Transverse colon (tissue), 4 donors: ENCODE measurements around the gene TOR1AIP1. TPM values are rescaled to one million over a fixed set of nuclear protein-coding genes. Genes with fewer than 3 reads are reported as not detected.

Experiments
- DNase-seq: peaks from one replicate; pipeline ENCODE4 v3.0.0-alpha.2; 2019
- H3K27ac ChIP-seq, 4 donors: fragments of 200-600 bp; sonication (generic); 2 replicates each; pipeline ENCODE4 v1.5.1; 2016 to 2018; ENCODE audit warnings: inconsistent platforms in 4 of 4
- H3K27me3 ChIP-seq: fragments of 200-600 bp; sonication (generic); 2 replicates; pipeline ENCODE4 v1.5.1; 2017; ENCODE audit warnings: inconsistent platforms
- H3K36me3 ChIP-seq, 4 donors: fragments of 200-600 bp; sonication (generic); 2 replicates each; pipeline ENCODE4 v1.5.1; 2017 to 2019; ENCODE audit warnings: inconsistent platforms in 4 of 4
- H3K4me1 ChIP-seq, 4 donors: fragments of 200-600 bp; sonication (generic); 2 replicates each; pipeline ENCODE4 v1.5.1; 2017 to 2020; ENCODE audit warnings: inconsistent platforms in 4 of 4
- H3K4me3 ChIP-seq, 4 donors: fragments of 200-600 bp; sonication (generic); 1 replicate in 1 of 4; 2 replicates in 3 of 4; pipeline versions ENCODE4 v1.5.1 to v1.6.1; 2017 to 2019; ENCODE audit warnings: inconsistent platforms in 4 of 4
- H3K9me3 ChIP-seq, 2 donors: fragments of 200-600 bp; sonication (generic); 2 replicates each; pipeline ENCODE4 v1.5.1; 2017 to 2019; ENCODE audit warnings: inconsistent platforms in 2 of 2
- CTCF ChIP-seq, 5 experiments: fragments of 200-600 bp in 3 of 5; fragments of 450-650 bp in 2 of 5; sonication (generic) in 3 of 5; IDR thresholded peaks; 1 replicate in 2 of 5; 2 replicates in 3 of 5; pipeline ENCODE4 v1.5.1; 2016 to 2017; ENCODE audit warnings: antibody characterized with exemption in 5 of 5, inconsistent platforms in 3 of 5, mild to moderate bottlenecking in 2 of 5, moderate library complexity in 1 of 5
- EP300 ChIP-seq: sonication (generic); formaldehyde crosslinking; IDR thresholded peaks from one replicate; pipeline ENCODE4 v1.6.1; 2017; ENCODE audit warnings: antibody characterized with exemption, low read depth
- POLR2A ChIP-seq: fragments of 450-650 bp; IDR thresholded peaks from one replicate; pipeline ENCODE4 v1.6.1; 2016; ENCODE audit warnings: antibody characterized with exemption, mild to moderate bottlenecking, moderate library complexity
- POLR2AphosphoS5 ChIP-seq, 3 donors: sonication (generic); formaldehyde crosslinking; IDR thresholded peaks; one replicate each; pipeline ENCODE4 v1.6.1; 2016; ENCODE audit warnings: antibody characterized with exemption in 3 of 3
- WGBS, 2 donors: methylation state at CpG; one replicate each; pipeline ENCODE4 v1.1.5; 2018; ENCODE audit warnings: low coverage in 1 of 2; 5-methylcytosine and 5-hydroxymethylcytosine counted together
- in situ Hi-C, 4 donors: fragments of 200-750 bp; cut with MboI; loops; one replicate each; pipeline versions ENCODE4 v1.15.0 to v1.15.1; 2017; ENCODE audit warnings: low sequenced_read_pairs in 3 of 4, low pct_ligation_motif_present in 1 of 4, low pct_unique_long_range_greater_than_20kb in 1 of 4
- intact Hi-C: fragments of 100-400 bp; cut with DNase I; formaldehyde crosslinking; loops from one replicate; pipeline ENCODE4 v1.15.1; 2023; ENCODE audit warnings: low total_unique reads
- total RNA-seq, 4 donors: library from RNA; depleted of rRNA; stranded (reverse); fragments of >200 nt; gene quantifications; one replicate each; pipeline ENCODE4 v1.1.0, GENCODE V29; 2016

TOR1AIP1 gene
- total RNA-seq, 4 donors from 2014 or later: 34.8 to 44.6 (median 41.2) TPM

GRCh38 chr1:179968284-179968993 is 86.4 kb downstream of the TOR1AIP1 start:
- intact Hi-C loops (no loop called here), in situ Hi-C loops (no loop called here)
- Histone ChIP-seq H3K36me3 (no peaks in the 10 kb centered on the region), H3K27me3 (no peaks in the 10 kb centered on the region), H3K27ac (peak overlapping the region; percentile 38 to 72 (median 58)), H3K4me3 (no peak overlapping the region), H3K9me3 (peaks cover 0 to 11% of the 10 kb centered on the region in 2 donors), H3K4me1 (peaks cover 9 to 55% (median 18%) of the 10 kb centered on the region in 4 donors)
- no peak for DNase-seq
- WGBS, 2 donors: 96 to 97% methylated on average over 5 to 6 of the region's 6 CpGs
- TF ChIP-seq POLR2A: no peak
- TF ChIP-seq EP300: no peak
- TF ChIP-seq POLR2AphosphoS5 (IDR thresholded peaks at IDR 0.05): no peak
- TF ChIP-seq CTCF (IDR thresholded peaks at IDR 0.05): no peak

- no peak for DNase-seq
- in situ Hi-C loops (no loop called here), intact Hi-C loops (no loop called here)
- H3K27ac ChIP-seq: peak overlapping the region; percentile 38 to 72 (median 58)
- H3K27me3 ChIP-seq: no peaks in the 10 kb centered on the region
- 69% methylated on average over 8 of the region's 8 CpGs; no CpG with 5 or more reads in 1 of the 2 donors for WGBS, 2 donors
- no peaks in the 10 kb centered on the region for H3K36me3 ChIP-seq
- peaks cover 9 to 49% (median 18%) of the 10 kb centered on the region in 4 donors for H3K4me1 ChIP-seq
- no peak overlapping the region for H3K4me3 ChIP-seq
- H3K9me3 ChIP-seq: peaks cover 0 to 11% of the 10 kb centered on the region in 2 donors
- TF ChIP-seq EP300 (no peak), POLR2AphosphoS5 (IDR thresholded peaks at IDR 0.05) (no peak), POLR2A (no peak), CTCF (IDR thresholded peaks at IDR 0.05) (no peak)
Measured at GRCh38 chr1:179968994-179969919, 87.2 kb downstream of the TOR1AIP1 start.

Other genes starting within 250 kb of the TOR1AIP1 start
- gene FAM163A, start 139.0 kb upstream of the TOR1AIP1 start, total RNA-seq: under 1 TPM in 3 of 4 donors, not detected in 1; 0.14 to 0.60 (median 0.48) TPM
- gene TOR1AIP2, start 4.5 kb upstream of the TOR1AIP1 start, total RNA-seq: 100 to 1,000 TPM in 1 of 4 donors, 10 to 100 TPM in 3; 46.0 to 107 (median 75.5) TPM
- gene CEP350, start 72.5 kb downstream of the TOR1AIP1 start, total RNA-seq: 10 to 100 TPM; 40.0 to 60.3 (median 57.3) TPM